ENCODE measurements around the gene SYT9. TPM values are rescaled to one million over a fixed set of nuclear protein-coding genes. Genes with fewer than 3 reads are reported as not detected.

Gene SYT9
- total RNA-seq, 1 donor from 2014 or later = 5.3 TPM

- H3K9ac ChIP-seq = no peak overlapping the region
- no peak overlapping the region for H3K4me2 ChIP-seq
- no peak overlapping the region for H3K27ac Mint-ChIP-seq
- H3K4me3 Mint-ChIP-seq = no peak overlapping the region
- no peak overlapping the region for H3K4me3 ChIP-seq
- no peaks in the 10 kb centered on the region for H3K79me2 ChIP-seq (ENCODE audit: low read depth)
- DNase-seq (ENCODE audit: low spot score) = no peak
- H3K36me3 ChIP-seq = no peaks in the 10 kb centered on the region
- H3K4me1 Mint-ChIP-seq = no peaks in the 10 kb centered on the region
- H3K9me3 ChIP-seq (ENCODE audit: low read depth) = no peaks in the 10 kb centered on the region
- no peaks in the 10 kb centered on the region for H3K27me3 Mint-ChIP-seq (ENCODE audit: insufficient read depth, low read depth)
- H3K27me3 ChIP-seq = no peaks in the 10 kb centered on the region
- TF ChIP-seq EZH2 (IDR thresholded peaks at IDR 0.05) = no peak
- TF ChIP-seq CTCF (IDR thresholded peaks at IDR 0.05) = no peak
- TF ChIP-seq EZH2phosphoT487 (IDR thresholded peaks at IDR 0.05) = no peak
- no peak overlapping the region for H2AFZ ChIP-seq (replicated peaks)
- no peaks in the 10 kb centered on the region for H3K4me1 ChIP-seq
- no peaks in the 10 kb centered on the region for H3K9me3 Mint-ChIP-seq
- H3F3A ChIP-seq (ENCODE audit: low read depth) = no peaks in the 10 kb centered on the region
- no peaks in the 10 kb centered on the region for H4K20me1 ChIP-seq (ENCODE audit: low read depth)
- H3K27ac ChIP-seq = no peak overlapping the region
- no peaks in the 10 kb centered on the region for H3K36me3 Mint-ChIP-seq
These were observed 205.5 kb downstream of the SYT9 start for GRCh38 chr11:7457211-7457610.

- H3K36me3 ChIP-seq = no peaks in the 10 kb centered on the region
- Mint-ChIP-seq H3K9me3 (no peaks in the 10 kb centered on the region), H3K27ac (no peak overlapping the region), H3K27me3 (ENCODE audit: insufficient read depth, low read depth) (no peaks in the 10 kb centered on the region), H3K4me1 (peaks cover 3% of the 10 kb centered on the region), H3K36me3 (no peaks in the 10 kb centered on the region), H3K4me3 (no peak overlapping the region)
- no peaks in the 10 kb centered on the region for H3K9me3 ChIP-seq (ENCODE audit: low read depth)
- no peak overlapping the region for H3K4me2 ChIP-seq
- no peak overlapping the region for H3K4me3 ChIP-seq
- H3F3A ChIP-seq (ENCODE audit: low read depth) = no peaks in the 10 kb centered on the region
- H3K79me2 ChIP-seq (ENCODE audit: low read depth) = no peaks in the 10 kb centered on the region
- H3K4me1 ChIP-seq = no peaks in the 10 kb centered on the region
- no peaks in the 10 kb centered on the region for H4K20me1 ChIP-seq (ENCODE audit: low read depth)
- no peak overlapping the region for H2AFZ ChIP-seq (replicated peaks)
- DNase-seq (ENCODE audit: low spot score) = no peak
- TF ChIP-seq CTCF (IDR thresholded peaks at IDR 0.05) = no peak
- TF ChIP-seq EZH2phosphoT487 (IDR thresholded peaks at IDR 0.05) = no peak
- no peak for TF ChIP-seq EZH2 (IDR thresholded peaks at IDR 0.05)
- no peak overlapping the region for H3K9ac ChIP-seq
- H3K27me3 ChIP-seq = no peaks in the 10 kb centered on the region
- no peak overlapping the region for H3K27ac ChIP-seq
These were observed 211.0 kb downstream of the SYT9 start for GRCh38 chr11:7462706-7463105.

- Mint-ChIP-seq H3K27ac (no peak overlapping the region), H3K36me3 (no peaks in the 10 kb centered on the region), H3K9me3 (no peaks in the 10 kb centered on the region), H3K27me3 (ENCODE audit: insufficient read depth, low read depth) (peaks cover 2% of the 10 kb centered on the region), H3K4me3 (no peak overlapping the region), H3K4me1 (peaks cover 3% of the 10 kb centered on the region)
- H2AFZ ChIP-seq (replicated peaks) = no peak overlapping the region
- no peak overlapping the region for H3K4me3 ChIP-seq
- TF ChIP-seq EZH2phosphoT487 (IDR thresholded peaks at IDR 0.05) (no peak), EZH2 (IDR thresholded peaks at IDR 0.05) (no peak), CTCF (IDR thresholded peaks at IDR 0.05) (no peak)
- H4K20me1 ChIP-seq (ENCODE audit: low read depth) = no peaks in the 10 kb centered on the region
- H3K79me2 ChIP-seq (ENCODE audit: low read depth) = no peaks in the 10 kb centered on the region
- no peaks in the 10 kb centered on the region for H3K4me1 ChIP-seq
- H3K36me3 ChIP-seq = no peaks in the 10 kb centered on the region
- no peaks in the 10 kb centered on the region for H3K9me3 ChIP-seq (ENCODE audit: low read depth)
- H3K27me3 ChIP-seq = no peaks in the 10 kb centered on the region
- no peak for DNase-seq (ENCODE audit: low spot score)
- H3K4me2 ChIP-seq = no peak overlapping the region
- H3K27ac ChIP-seq = no peak overlapping the region
- no peaks in the 10 kb centered on the region for H3F3A ChIP-seq (ENCODE audit: low read depth)
- no peak overlapping the region for H3K9ac ChIP-seq
These were observed 215.9 kb downstream of the SYT9 start for GRCh38 chr11:7467652-7468051.
